ENCODE results near the gene ITPR3.

- no peak for TF ChIP-seq ZNF274 (IDR thresholded peaks at IDR 0.05; ENCODE audit: low read depth, low read length)
- no peak for TF ChIP-seq YY1 (IDR thresholded peaks at IDR 0.05; ENCODE audit: insufficient read depth, insufficient read length)
- no peak for TF ChIP-seq SUZ12 (IDR thresholded peaks at IDR 0.05; ENCODE audit: extremely low read depth, insufficient read depth, insufficient read length)
These were observed 107.9 kb downstream of the ITPR3 start for GRCh38 chr6:33729059-33729458.

All from NT2/D1 (cell line).